ENCODE results near the gene CNIH2.
"Not testable (repeated sequence)": the region's sequence is repeated elsewhere in the genome, so short reads cannot be mapped to it uniquely, and the experiment has no call there.

Gene CNIH2

GRCh38 chr11:66277471-66278362, at the start of gene CNIH2:
CNIH2 (plus strand) TSS chr11:66278175; CDS start chr11:66278457, 282 bp downstream.
- DNase-seq (ENCODE audit: low read depth in 2 of 2), result no peak

GRCh38 chr11:66228521-66228920, 49.5 kb upstream of the CNIH2 start:
- no peak for DNase-seq (ENCODE audit: low read depth in 2 of 2)

- DNase-seq (ENCODE audit: low read depth in 2 of 2), result no peak
Observed at GRCh38 chr11:66230156-66230555, 47.8 kb upstream of the CNIH2 start.

DNA sequence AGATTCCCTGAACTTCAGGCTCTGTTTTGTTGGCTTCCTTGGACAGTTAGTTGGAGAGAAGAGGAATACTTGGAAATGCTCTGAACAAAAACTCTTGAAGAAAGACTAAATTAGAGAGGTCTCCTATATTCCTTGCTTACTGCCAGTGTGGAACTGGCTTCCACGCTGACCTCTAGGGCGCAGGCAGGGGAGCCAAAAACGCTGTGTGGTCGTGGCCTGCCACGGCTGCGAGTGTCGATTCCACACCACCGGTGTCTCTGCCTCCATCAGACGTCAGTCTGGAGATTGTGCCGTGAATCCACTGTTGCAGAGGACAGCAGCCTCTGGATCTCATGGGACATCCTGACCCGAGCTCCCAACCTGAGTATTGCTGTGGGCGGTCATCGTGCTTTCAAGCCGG, 47.0 kb upstream of the CNIH2 start:
- no peak for DNase-seq (ENCODE audit: low read depth in 2 of 2)

GRCh38 chr11:66231561-66231960, 46.4 kb upstream of the CNIH2 start:
- no peak for DNase-seq (ENCODE audit: low read depth in 2 of 2)

DNA sequence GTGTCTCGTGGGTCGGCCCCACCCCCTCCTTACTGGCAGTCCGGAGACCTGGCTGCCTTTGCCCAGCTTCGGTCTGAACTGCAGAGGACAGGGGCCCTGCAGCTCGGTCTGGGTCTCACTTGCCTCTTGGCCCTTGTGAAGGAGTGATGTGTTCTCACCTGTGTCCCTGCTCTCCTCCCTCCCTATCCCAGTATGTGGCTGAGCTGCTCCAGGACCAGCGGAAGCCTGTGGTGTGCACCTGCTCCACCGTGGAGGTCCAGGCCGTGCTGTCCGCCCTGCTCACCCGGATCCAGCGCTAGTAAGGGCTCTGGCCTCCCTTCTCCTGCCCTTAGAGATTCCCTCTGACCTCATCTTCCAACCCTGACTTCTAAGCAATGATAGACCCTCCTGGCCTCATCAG, 45.2 kb upstream of the CNIH2 start:
- no peak for DNase-seq (ENCODE audit: low read depth in 2 of 2)

DNA sequence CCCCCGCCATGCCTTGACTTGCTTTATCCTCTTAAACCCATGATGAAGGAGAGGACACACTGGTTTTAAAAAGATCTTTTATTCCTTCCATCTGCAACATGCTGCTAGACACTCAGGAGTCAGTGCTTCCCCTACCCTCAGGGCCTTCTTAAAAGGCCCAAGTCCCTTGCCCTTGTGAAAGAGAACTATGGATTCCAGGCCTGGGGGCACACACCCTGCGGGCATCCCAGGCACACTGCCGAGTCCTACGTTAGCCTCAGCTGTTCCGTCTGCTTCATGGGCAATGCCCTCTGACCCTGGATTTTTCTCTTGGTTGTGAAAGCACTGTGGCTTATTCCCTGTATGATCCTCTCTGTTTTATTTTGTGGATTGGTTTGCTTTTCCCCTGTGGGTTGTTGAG, 44.7 kb upstream of the CNIH2 start:
- no peak for DNase-seq (ENCODE audit: low read depth in 2 of 2)

GRCh38 chr11:66235141-66235540, 42.8 kb upstream of the CNIH2 start:
- DNase-seq (ENCODE audit: low read depth in 2 of 2), result no peak

DNA sequence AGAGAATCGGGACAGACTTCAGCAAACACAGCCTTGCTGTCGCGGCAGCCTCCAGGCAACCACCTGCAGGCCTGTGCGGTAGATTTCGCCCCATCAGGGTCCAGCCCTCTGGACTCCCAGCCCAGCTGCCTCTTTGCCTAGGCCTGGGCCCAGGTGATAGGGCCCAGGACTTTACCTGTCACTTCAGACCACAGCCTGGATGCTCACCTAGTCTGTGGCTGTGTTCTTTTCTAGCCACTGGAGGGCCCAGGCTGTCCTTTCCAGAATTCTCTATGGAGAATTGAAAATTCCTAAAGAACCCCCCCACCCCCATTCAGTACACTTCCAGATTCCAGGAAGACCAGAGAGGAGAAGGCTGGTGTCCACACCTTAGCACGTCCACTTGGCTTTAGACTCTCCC, 40.1 kb upstream of the CNIH2 start:
- DNase-seq (ENCODE audit: low read depth in 2 of 2), result no peak

- no peak for DNase-seq (ENCODE audit: low read depth in 2 of 2)
Observed at GRCh38 chr11:66238786-66239413, 39.1 kb upstream of the CNIH2 start.

GRCh38 chr11:66239511-66239910, 38.5 kb upstream of the CNIH2 start:
- DNase-seq (ENCODE audit: low read depth in 2 of 2), result no peak

- DNase-seq (ENCODE audit: low read depth in 2 of 2), result no peak
Observed at GRCh38 chr11:66239998-66240780, 37.8 kb upstream of the CNIH2 start.

DNA sequence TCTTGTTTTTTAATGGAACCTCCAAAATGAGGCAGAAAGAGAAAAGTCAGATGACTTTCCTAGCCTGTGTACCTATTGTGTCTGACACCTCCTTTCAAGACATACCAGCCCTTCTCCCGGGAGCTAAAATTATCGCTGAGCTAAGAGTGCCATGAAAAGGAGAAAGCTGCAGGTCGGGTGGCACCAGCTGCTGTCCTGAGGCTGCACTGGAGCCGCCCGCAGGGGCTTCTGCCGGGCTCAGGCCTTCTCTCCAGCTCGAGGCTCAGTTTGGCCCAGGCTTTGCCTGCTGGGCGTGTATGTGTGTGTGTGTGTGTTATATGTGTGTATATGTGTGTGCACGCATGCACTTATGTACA, 37.2 kb upstream of the CNIH2 start:
- DNase-seq (ENCODE audit: low read depth in 2 of 2), result no peak

DNA sequence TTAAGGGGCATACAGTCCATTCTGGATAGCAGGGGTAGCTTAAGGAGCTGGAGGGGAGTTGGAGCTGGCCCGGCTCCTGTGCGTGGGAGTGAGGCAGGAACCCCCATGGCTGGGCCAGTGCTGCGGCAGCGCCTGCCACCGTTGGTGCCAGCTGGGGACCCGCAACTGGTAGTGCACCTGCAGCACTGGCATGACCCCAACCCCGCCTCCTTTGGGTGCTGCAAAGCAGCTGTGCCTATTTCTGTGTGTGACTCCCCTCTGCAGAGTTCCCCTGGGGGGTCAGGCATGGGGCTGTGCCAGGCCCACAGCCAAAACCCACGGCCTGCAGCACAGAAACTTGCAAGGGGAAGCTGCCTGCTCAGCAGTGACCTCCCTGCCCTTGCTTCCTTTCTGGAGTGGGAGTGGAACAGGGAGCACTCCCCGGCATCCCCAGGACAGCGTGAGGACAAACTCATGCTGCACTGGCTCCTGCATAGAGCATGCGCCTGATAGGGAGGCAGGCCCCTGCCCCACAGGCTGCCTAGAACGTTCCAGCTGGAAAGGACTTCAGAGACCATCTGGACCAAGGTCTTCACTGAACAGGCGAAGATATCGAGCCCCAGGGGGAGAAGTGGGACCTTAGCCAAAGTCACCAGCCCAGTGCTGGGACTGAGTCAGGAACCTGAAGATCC, 35.7 kb upstream of the CNIH2 start:
- DNase-seq (ENCODE audit: low read depth in 2 of 2), result no peak

- no peak for DNase-seq (ENCODE audit: low read depth in 2 of 2)
Observed at GRCh38 chr11:66243782-66244535, 34.0 kb upstream of the CNIH2 start.

DNA sequence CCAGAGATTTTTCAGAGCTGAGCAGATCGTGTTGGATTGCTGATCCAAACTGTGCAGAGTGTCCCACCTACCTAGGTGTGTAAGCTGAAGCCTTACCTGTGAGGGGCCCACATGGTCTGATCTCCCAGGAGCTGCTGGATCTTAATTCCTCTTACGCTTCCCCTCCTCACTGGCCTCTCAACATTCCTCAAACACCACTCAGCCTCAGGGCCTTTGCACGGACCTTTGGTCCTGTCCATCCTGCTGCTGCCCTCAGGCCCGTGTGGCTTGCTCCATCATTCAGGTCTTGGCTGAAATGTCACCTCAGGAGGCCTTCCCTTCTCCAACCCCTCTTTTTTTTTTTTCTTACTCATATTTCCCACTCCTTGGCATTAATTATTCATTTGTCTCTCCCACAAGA, 30.7 kb upstream of the CNIH2 start:
- DNase-seq (ENCODE audit: low read depth in 2 of 2), result no peak

GRCh38 chr11:66247801-66248200, 30.2 kb upstream of the CNIH2 start:
- DNase-seq (ENCODE audit: low read depth in 2 of 2), result no peak

DNA sequence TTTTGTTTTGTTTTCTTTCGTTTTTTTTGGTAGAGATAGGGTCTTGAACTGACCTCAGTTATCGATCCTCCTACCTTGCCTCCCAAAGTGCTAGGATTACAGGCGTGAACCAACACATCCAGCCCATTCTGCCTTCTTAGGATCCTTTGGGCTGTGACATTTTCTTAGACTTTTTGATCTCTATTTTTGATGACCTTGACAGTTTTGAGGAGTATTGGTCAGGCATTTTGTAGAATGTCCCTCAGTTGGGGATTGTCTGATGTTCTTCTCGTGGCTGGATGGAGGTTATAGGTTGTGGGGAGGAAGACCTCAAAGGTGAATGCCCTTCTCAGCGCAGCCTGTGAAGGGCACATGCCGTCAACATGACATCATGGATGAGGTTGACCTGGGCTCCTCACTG, 29.1 kb upstream of the CNIH2 start:
- no peak for DNase-seq (ENCODE audit: low read depth in 2 of 2)

GRCh38 chr11:66251809-66252208, 26.2 kb upstream of the CNIH2 start:
- DNase-seq (ENCODE audit: low read depth in 2 of 2), result no peak

- not testable (repeated sequence) for DNase-seq (ENCODE audit: low read depth in 2 of 2)
Observed at GRCh38 chr11:66253081-66253480, 24.9 kb upstream of the CNIH2 start.

- no peak for DNase-seq (ENCODE audit: low read depth in 2 of 2)
Observed at GRCh38 chr11:66258473-66258893, 19.5 kb upstream of the CNIH2 start.

All from stimulated activated CD4-positive, alpha-beta T cell treated with anti-CD3 and anti-CD28 coated beads, Interleukin-15, amount 100 ng/mL, for 48 hours (primary cell).